ENCODE measurements around the gene RHNO1. TPM values are rescaled to one million over a fixed set of nuclear protein-coding genes. Genes with fewer than 3 reads are reported as not detected.

The RHNO1 gene
- total and polyA plus RNA-seq, 2 of the 8 experiments (the other 6 are each of a cell fraction or from before 2014, with no cell fraction given), result 55.8 to 56.9 TPM

- no peaks in the 10 kb centered on the region for H3K27me3 ChIP-seq (replicated peaks in 1 of 4; ENCODE audit: control insufficient read depth in 3 of 4, extremely low read depth in 1 of 4, insufficient read depth in 3 of 4, low read length in 3 of 4)
- no peaks in the 10 kb centered on the region for H3K9me3 ChIP-seq (ENCODE audit: insufficient read depth in 2 of 2, low read depth in 1 of 2, low read length in 1 of 2)
- no peak overlapping the region for H3K27ac ChIP-seq (ENCODE audit: low read depth, low read length)
- peaks cover 8 to 27% (median 18%) of the 10 kb centered on the region in 4 experiments for H3K36me3 ChIP-seq (ENCODE audit: control insufficient read depth in 2 of 4, insufficient read depth in 4 of 4, low read length in 3 of 4)
- CTCF ChIA-PET (ENCODE audit: partially characterized antibody), result interaction anchor here (0.7 to 15.6 kb wide), 14 partner anchors 9 to 155 kb away, joined by 3 to 143 read pairs (median 6); no protein-coding TSS in a partner anchor
- H2AFZ ChIP-seq (ENCODE audit: low read length), result no peak overlapping the region
- no peak overlapping the region for H4K91ac ChIP-seq (replicated peaks; ENCODE audit: insufficient read length, low read length)
- no peak overlapping the region for H2BK120ac ChIP-seq (replicated peaks; ENCODE audit: low read depth, low read length)
- H4K8ac ChIP-seq (ENCODE audit: extremely low read depth, insufficient read depth, low read length), result no peak overlapping the region
- TF ChIP-seq POLR2A (IDR thresholded peaks at IDR 0.05; ENCODE audit: control extremely low read depth in 1 of 2, low read depth in 2 of 2, low read length in 2 of 2) (no peak), ATF3 (IDR thresholded peaks at IDR 0.05; ENCODE audit: insufficient read depth, low read depth, low read length) (no peak)
- peaks cover 4% of the 10 kb centered on the region; the same call in 1 of the 2 replicates for H3K79me1 ChIP-seq (ENCODE audit: low read depth, low read length)
- H3K4me3 ChIP-seq (ENCODE audit: extremely low read depth in 1 of 4, insufficient read depth in 2 of 4, low read depth in 3 of 4, low read length in 4 of 4), result no peak overlapping the region
- H2BK20ac ChIP-seq (ENCODE audit: low read length), result no peak overlapping the region
- H3K18ac ChIP-seq (ENCODE audit: extremely low read depth, low read length), result no peak overlapping the region
- H3K23me2 ChIP-seq (ENCODE audit: low read depth, low read length), result no peaks in the 10 kb centered on the region; the same call in 1 of the 2 replicates
- no peak for FAIRE-seq
- no peak overlapping the region for H3K4me2 ChIP-seq (ENCODE audit: insufficient read depth in 1 of 2, low read depth in 2 of 2, low read length in 2 of 2)
- H3K79me2 ChIP-seq (ENCODE audit: control insufficient read depth in 1 of 2, insufficient read depth in 2 of 2, low read length in 2 of 2), result peaks cover 0 to 12% of the 10 kb centered on the region in 2 experiments; a peak in 2 of 4 replicates
- no peak overlapping the region for H2BK15ac ChIP-seq (ENCODE audit: low read length)
- H3K23ac ChIP-seq (ENCODE audit: insufficient read length), result no peak overlapping the region
- no peak overlapping the region for H2BK12ac ChIP-seq (ENCODE audit: low read depth, low read length)
- POLR2A ChIA-PET (ENCODE audit: partially characterized antibody), result interaction anchor here (0.6 to 1.3 kb wide), 3 partner anchors 10 to 64 kb away, joined by 3 to 5 read pairs (median 3); partner anchors contain the start of genes FOXM1 and RHNO1
- 96% methylated on average over 10 of the region's 10 CpGs; no CpG with 5 or more reads in 1 of the 2 experiments for WGBS, 2 experiments (ENCODE audit: extremely low coverage in 1 of 2, insufficient coverage in 1 of 2, insufficient read length in 1 of 2, insufficient replicate concordance in 2 of 2, low coverage in 1 of 2, low lambda C conversion rate in 2 of 2, missing lambda C conversion rate in 1 of 2)
- no peak overlapping the region for H3K9ac ChIP-seq (replicated peaks in 1 of 4; ENCODE audit: extremely low read depth in 1 of 4, low read depth in 3 of 4, low read length in 3 of 4)
- no peak overlapping the region for H4K5ac ChIP-seq (ENCODE audit: insufficient read length, low read depth, low read length)
- H4K20me1 ChIP-seq (replicated peaks in 1 of 2; ENCODE audit: control insufficient read depth in 1 of 2, insufficient read depth in 2 of 2, low read length in 2 of 2), result peaks cover 3 to 6% of the 10 kb centered on the region in 2 experiments
- no peak for DNase-seq (ENCODE audit: low read depth in 1 of 2, low spot score in 2 of 2)
- H3K56ac ChIP-seq (replicated peaks; ENCODE audit: insufficient read length, low read depth, low read length), result no peak overlapping the region
- no peak overlapping the region for H3K14ac ChIP-seq (ENCODE audit: insufficient read length)
- no peak overlapping the region for H2AK5ac ChIP-seq (ENCODE audit: low read depth, low read length)
- H3K4ac ChIP-seq (replicated peaks; ENCODE audit: insufficient read length, low read depth, low read length), result no peak overlapping the region
- H2BK5ac ChIP-seq (ENCODE audit: low read depth, low read length), result no peak overlapping the region
- H3K4me1 ChIP-seq (replicated peaks in 1 of 4; ENCODE audit: control insufficient read depth in 3 of 4, insufficient read depth in 4 of 4, low read length in 3 of 4), result peaks cover 2 to 5% (median 2%) of the 10 kb centered on the region in 4 experiments; a peak in 4 of 7 replicates
These were observed 9.9 kb downstream of the RHNO1 start for GRCh38 chr12:2886768-2887450.
